Body of pancreas (tissue), 4 donors: Measurements from ENCODE around the gene PFN1. TPM values are rescaled to one million over a fixed set of nuclear protein-coding genes. Genes with fewer than 3 reads are reported as not detected.

ENCODE experiments used
- ATAC-seq: fragments of 150-250 bp; one replicate; pipeline ENCODE4 v1.9.1; 2016
- DNase-seq, 4 donors: peaks; one replicate each; pipeline ENCODE4 v3.0.0-alpha.2; 2019
- H3K27ac ChIP-seq, 4 donors: fragments of 200-600 bp; sonication (generic); 1 replicate in 3 of 4; 2 replicates in 1 of 4; pipeline versions ENCODE4 v1.5.1 to v1.6.1; 2016 to 2019; ENCODE audit warnings: mild to moderate bottlenecking in 1 of 4, mixed read lengths in 1 of 4, moderate library complexity in 1 of 4
- H3K27me3 ChIP-seq, 2 donors: fragments of 200-600 bp; sonication (generic); one replicate each; pipeline ENCODE4 v1.6.0; 2016; ENCODE audit warnings: mild to moderate bottlenecking in 1 of 2
- H3K36me3 ChIP-seq, 2 donors: fragments of 200-600 bp; sonication (generic); replicated peaks in 1 of 2; 2 replicates each; pipeline ENCODE4 v1.5.1; 2016; ENCODE audit warnings: low read depth in 2 of 2; ENCODE audit not compliant: insufficient read depth in 1 of 2
- H3K4me1 ChIP-seq: fragments of 200-600 bp; sonication (generic); one replicate; pipeline ENCODE4 v1.6.0; 2016
- H3K4me3 ChIP-seq, 2 donors: fragments of 200-600 bp; sonication (generic); 1 replicate in 1 of 2; 2 replicates in 1 of 2; pipeline ENCODE4 v1.5.1; 2016 to 2019
- H3K9me3 ChIP-seq, 3 donors: fragments of 200-600 bp; sonication (generic); 1 replicate in 2 of 3; 2 replicates in 1 of 3; pipeline ENCODE4 v1.5.1; 2016
- POLR2A ChIP-seq, 3 donors: fragments of 450-650 bp; IDR thresholded peaks; one replicate each; pipeline ENCODE4 v1.6.1; 2016; ENCODE audit warnings: antibody characterized with exemption in 3 of 3, mild to moderate bottlenecking in 2 of 3
- WGBS, 2 donors: methylation state at CpG; one replicate each; pipeline ENCODE4 v1.1.5; 2017; 5-methylcytosine and 5-hydroxymethylcytosine counted together
- intact Hi-C: fragments of 100-400 bp; cut with DNase I; formaldehyde crosslinking; loops from one replicate; pipeline ENCODE4 v1.15.1; 2023
- total RNA-seq, 2 donors: library from RNA; depleted of rRNA; stranded (reverse); fragments of >200 nt; gene quantifications; one replicate each; pipeline ENCODE4 v1.1.0, GENCODE V29; 2016
- TF ChIP-seq, protein P1 (sequence below), 7 experiments: fragments of 450-650 bp in 4 of 7; fragments of 200-600 bp in 3 of 7; sonication (generic) in 3 of 7; IDR thresholded peaks; one replicate each; pipeline ENCODE4 v1.5.1; 2016 to 2019; ENCODE audit warnings: antibody characterized with exemption in 7 of 7

Gene PFN1
- total RNA-seq, 2 donors from 2014 or later = 164 to 180 TPM

DNA sequence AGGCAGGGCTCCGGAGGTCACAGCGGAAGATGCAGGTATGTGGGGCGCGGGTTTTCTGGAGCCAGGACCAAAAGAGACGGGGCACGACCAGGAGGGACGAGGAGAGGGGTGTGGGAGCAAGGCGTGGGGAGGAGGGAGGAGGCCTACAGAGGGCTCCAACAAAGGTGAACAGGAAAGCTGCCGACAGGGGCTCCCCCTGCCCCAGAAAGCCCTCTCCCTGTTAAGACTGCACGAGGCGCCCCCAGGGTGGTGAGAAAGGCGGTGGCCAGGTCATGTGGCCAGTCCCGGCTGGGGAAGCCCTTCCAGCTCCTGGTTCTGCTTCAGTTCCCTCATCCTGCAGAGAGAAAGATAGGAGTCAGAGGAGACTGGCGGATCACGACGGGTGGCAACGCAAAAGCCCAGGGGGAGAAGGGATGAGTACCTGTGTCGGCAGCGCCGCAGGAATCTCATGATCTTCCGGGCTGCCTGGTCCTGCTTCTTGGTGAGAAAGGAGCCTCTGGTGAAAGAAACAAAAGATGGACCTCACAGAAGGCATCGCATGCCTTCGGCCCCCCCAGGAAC is 20.2 kb upstream of the PFN1 start:
- Histone ChIP-seq H3K27ac (peak overlapping the region; percentile 89 to 98 (median 94)), H3K27me3 (no peaks in the 10 kb centered on the region), H3K4me1 (peaks cover 23% of the 10 kb centered on the region), H3K4me3 (no peak overlapping the region), H3K9me3 (no peaks in the 10 kb centered on the region), H3K36me3 (peaks cover 0 to 4% of the 10 kb centered on the region in 2 donors)
- DNase-seq = no peak
- ATAC-seq = no peak
- WGBS, 2 donors = 38 to 50% methylated on average over 21 to 23 of the region's 23 CpGs
- TF ChIP-seq POLR2A (IDR thresholded peaks at IDR 0.05) = no peak
- TF ChIP-seq, protein P1, sequence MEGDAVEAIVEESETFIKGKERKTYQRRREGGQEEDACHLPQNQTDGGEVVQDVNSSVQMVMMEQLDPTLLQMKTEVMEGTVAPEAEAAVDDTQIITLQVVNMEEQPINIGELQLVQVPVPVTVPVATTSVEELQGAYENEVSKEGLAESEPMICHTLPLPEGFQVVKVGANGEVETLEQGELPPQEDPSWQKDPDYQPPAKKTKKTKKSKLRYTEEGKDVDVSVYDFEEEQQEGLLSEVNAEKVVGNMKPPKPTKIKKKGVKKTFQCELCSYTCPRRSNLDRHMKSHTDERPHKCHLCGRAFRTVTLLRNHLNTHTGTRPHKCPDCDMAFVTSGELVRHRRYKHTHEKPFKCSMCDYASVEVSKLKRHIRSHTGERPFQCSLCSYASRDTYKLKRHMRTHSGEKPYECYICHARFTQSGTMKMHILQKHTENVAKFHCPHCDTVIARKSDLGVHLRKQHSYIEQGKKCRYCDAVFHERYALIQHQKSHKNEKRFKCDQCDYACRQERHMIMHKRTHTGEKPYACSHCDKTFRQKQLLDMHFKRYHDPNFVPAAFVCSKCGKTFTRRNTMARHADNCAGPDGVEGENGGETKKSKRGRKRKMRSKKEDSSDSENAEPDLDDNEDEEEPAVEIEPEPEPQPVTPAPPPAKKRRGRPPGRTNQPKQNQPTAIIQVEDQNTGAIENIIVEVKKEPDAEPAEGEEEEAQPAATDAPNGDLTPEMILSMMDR (IDR thresholded peaks at IDR 0.05) = no peak
- intact Hi-C loops = no loop called here

DNA sequence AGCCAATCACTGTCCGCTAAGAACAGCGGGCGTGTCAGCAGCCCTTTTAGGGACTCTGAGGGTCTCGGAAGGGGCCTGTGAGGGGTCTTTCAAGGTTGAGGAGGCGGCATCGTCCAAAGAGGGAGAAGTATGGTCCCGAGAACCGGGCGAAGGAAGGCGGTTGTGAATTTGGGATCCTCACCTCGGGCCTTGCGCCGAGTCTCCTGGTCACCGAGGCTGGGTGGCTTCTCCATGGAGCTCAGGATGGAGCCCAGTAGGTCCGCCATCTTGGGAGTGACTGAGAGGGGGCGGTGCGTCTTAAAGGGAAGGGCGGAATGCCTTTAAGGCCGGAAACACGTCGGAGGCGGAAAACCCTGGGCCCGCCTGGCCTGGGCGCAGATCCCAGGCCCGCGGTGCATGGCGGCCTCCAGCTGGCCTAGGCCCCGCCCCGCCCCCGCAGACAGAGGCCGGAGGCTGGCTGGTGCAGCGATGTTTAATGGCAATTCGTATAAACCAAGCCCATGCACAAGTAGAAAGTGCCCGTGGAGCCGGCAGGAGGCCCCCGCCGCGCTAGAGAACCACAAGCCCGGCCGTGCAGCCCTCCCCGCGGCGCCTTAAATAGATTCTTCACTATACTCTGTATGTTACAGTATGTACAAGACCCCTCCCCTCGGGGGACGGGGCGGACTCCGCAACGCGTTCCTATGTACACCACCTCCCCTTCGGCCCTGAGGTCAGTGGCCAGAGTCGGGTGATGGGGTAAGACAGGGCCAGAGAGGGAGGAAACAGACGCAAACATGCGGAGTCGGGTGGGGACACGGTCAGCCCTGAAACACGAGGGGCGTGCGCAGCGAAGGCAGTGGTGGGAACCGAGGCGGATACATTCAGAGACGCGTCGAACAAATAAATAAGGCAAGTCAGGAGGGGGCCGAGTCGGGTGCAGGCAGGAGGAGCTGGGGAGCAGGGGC is 19.5 kb upstream of the PFN1 start, which contains the start of gene SPAG7:
Gene SPAG7, minus strand, starts transcription at position 279 of the 947 bp plus-strand sequence. Its CDS starts 13 bp downstream, at position 266.
- DNase-seq = peak; percentile 96 to 97 (median 96)
- Histone ChIP-seq H3K9me3 (no peaks in the 10 kb centered on the region), H3K36me3 (peaks cover 0 to 4% of the 10 kb centered on the region in 2 donors), H3K27ac (peak within 1 kb of the TSS; percentile 89 to 98 (median 94)), H3K27me3 (no peaks in the 10 kb centered on the region), H3K4me1 (peaks cover 23% of the 10 kb centered on the region), H3K4me3 (peak within 1 kb of the TSS; percentile 59 to 71)
- intact Hi-C loops = no loop called here
- TF ChIP-seq, protein P1 (IDR thresholded peaks at IDR 0.05) = peak in 1 of 7 experiments; percentile 22
- peak; percentile 80 to 93 (median 91) for TF ChIP-seq POLR2A (IDR thresholded peaks at IDR 0.05)
- 1 to 2% methylated on average over 32 to 66 of the region's 66 CpGs for WGBS, 2 donors
- ATAC-seq = peak; percentile 86

DNA sequence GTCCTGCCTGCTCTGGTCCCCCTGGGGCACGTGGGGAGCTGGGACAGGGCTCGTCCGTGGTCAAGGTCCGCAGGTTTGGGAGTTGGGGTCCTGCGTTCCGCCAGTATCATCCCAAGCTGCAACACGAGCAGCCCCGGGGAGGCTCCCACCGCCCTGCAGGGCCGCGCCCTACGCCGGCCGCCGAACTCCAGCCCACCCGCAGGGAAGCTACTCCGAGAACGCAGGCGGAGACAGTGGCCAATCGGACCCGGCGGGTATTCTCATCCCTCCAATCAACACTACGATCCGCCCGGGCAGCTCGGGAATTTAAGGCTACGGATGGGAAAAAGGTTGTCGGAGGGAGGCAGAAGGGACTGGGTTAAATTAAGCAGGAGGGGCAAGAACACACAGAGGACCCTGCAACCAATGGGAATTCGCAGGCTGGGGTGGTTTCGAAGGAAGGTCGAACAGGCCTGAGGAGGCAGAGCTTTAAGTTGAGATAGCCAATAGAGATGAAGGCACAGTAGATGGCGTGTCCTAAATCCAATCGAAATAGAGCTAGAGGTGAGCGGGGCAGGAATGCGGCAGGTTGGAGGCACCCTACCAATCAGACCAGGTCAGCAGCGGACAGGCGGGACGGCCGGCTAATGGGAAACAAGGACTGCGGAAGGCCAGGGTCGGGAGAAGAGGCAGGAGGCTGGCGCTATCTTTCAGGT is 18.7 kb upstream of the PFN1 start:
- Histone ChIP-seq H3K4me1 (peaks cover 23% of the 10 kb centered on the region), H3K36me3 (no peaks in the 10 kb centered on the region), H3K27ac (peak overlapping the region; percentile 89 to 98 (median 94)), H3K9me3 (no peaks in the 10 kb centered on the region), H3K27me3 (no peaks in the 10 kb centered on the region), H3K4me3 (peak overlapping the region; percentile 59 to 71)
- TF ChIP-seq, protein P1 (IDR thresholded peaks at IDR 0.05) = peak in 1 of 7 experiments; percentile 10
- peak in 1 of 3 donors; percentile 23 for TF ChIP-seq POLR2A (IDR thresholded peaks at IDR 0.05)
- peak; percentile 98 to 100 (median 98) for DNase-seq
- ATAC-seq = peak; percentile 90
- intact Hi-C loops = no loop called here
- 1% methylated on average over 27 to 42 of the region's 42 CpGs for WGBS, 2 donors

DNA sequence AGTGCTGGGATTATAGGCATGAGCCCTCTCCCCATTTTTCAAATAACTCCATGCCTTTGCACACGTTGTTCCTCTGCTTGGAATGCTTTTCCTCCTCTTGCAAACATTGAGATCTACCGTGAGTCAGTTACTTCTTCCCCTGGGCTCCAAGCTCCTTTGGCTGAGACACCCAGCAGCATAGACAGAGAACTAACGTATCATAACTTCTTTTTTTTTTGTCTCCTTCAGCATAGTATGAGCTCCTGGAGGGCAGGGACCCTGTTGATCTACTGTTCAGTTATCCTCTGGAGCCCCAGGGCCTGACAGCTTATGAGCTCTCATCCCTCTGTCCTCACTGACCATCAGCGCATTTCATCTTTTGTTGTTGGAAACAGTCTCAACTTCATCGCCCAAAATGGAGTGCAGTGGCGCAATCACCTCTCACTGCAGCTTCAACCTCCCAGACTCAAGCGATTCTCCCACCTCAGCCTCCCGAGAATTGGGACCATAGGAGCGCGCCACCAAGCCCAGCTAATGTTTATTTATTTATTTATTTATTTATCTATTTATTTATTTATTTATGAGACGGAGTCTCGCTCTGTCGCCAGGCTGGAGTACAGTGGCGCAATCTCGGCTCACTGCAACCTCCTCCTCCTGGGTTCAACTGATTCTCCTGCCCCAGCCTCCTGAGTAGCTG is 17.1 kb upstream of the PFN1 start:
- no peak for DNase-seq
- Histone ChIP-seq H3K4me3 (no peak overlapping the region), H3K4me1 (peaks cover 23% of the 10 kb centered on the region), H3K27me3 (no peaks in the 10 kb centered on the region), H3K36me3 (peaks cover 0 to under 1% of the 10 kb centered on the region in 2 donors), H3K27ac (peak overlapping the region in 3 of 4 donors; percentile 89 to 95 (median 94)), H3K9me3 (no peaks in the 10 kb centered on the region)
- intact Hi-C loops = no loop called here
- WGBS, 2 donors = 91 to 94% methylated on average over 15 of the region's 15 CpGs
- no peak for TF ChIP-seq POLR2A (IDR thresholded peaks at IDR 0.05)
- TF ChIP-seq, protein P1 (IDR thresholded peaks at IDR 0.05) = no peak
- no peak for ATAC-seq
